HepG2 (cell line): ENCODE data around the gene INF2. TPM values are rescaled to one million over a fixed set of nuclear protein-coding genes. Genes with fewer than 3 reads are reported as not detected.
A peak's percentile ranks its signal among the peaks of the same experiment; 100 is the strongest.

Experiments
- ATAC-seq: fragments of 200-7000 bp; cut with Tn5 transposase; 3 replicates; pipeline ENCODE4 v1.9.1; 2020; ENCODE audit warnings: mild to moderate bottlenecking, moderate library complexity
- BruUV-seq: library from RNA; stranded (reverse); fragments of 400-500 nt; replicated peaks from 2 replicates; lab custom pipeline; 2021; lab: Mats Ljungman, UMichigan
- CTCF ChIA-PET: fragments of 300-600 bp; formaldehyde crosslinking; extraction: SDS; loops from one replicate; lab custom pipeline; 2021; ENCODE audit warnings: low total read pairs, inconsistent platforms, low intra/inter-chr PET ratio; lab: Yijun Ruan, JAX
- POLR2A ChIA-PET: fragments of 350-600 bp; sonication (Branson Sonifier 250); formaldehyde crosslinking; loops from one replicate; lab custom pipeline; 2020; ENCODE audit warnings: antibody characterized with exemption, inconsistent platforms; lab: Yijun Ruan, JAX
- DNase-seq: peaks from one replicate; pipeline ENCODE4 v3.0.0-alpha.2; 2015; ENCODE audit warnings: low spot score
- FAIRE-seq: peaks from 3 replicates; lab custom pipeline; 2011; peaks lifted over from hg19 to GRCh38; lab: Jason Lieb, UNC
- H2AFZ ChIP-seq: one replicate; pipeline ENCODE4 v1.6.1; 2011; ENCODE audit warnings: low read length, inconsistent platforms
- H3K27ac ChIP-seq: fragments of 300-600 bp; 3 replicates; pipeline ENCODE4 v1.8.0; 2011; ENCODE audit warnings: mixed run types, mild to moderate bottlenecking, mixed read lengths, low read length, inconsistent platforms; ENCODE audit not compliant: insufficient read depth; ENCODE audit errors: extremely low read length
- H3K27me3 ChIP-seq, 2 experiments: fragments of 200-600 bp in 1 of 2; 2 replicates in 1 of 2; 3 replicates in 1 of 2; pipeline versions ENCODE4 v1.6.0 to v1.8.0; 2011; ENCODE audit warnings: low read length in 2 of 2, mild to moderate bottlenecking in 2 of 2, moderate library complexity in 2 of 2, inconsistent platforms in 1 of 2; ENCODE audit not compliant: insufficient read depth in 2 of 2, control insufficient read depth in 1 of 2
- H3K36me3 ChIP-seq, 2 experiments: fragments of 200-600 bp in 1 of 2; replicated peaks in 1 of 2; 2 replicates in 1 of 2; 3 replicates in 1 of 2; pipeline versions ENCODE4 v1.5.1 to v1.8.0; 2011; ENCODE audit warnings: low read length in 2 of 2, inconsistent platforms in 1 of 2; ENCODE audit not compliant: insufficient read depth in 2 of 2, control insufficient read depth in 1 of 2
- H3K4me1 ChIP-seq: 2 replicates; pipeline ENCODE4 v1.5.1; 2012; ENCODE audit warnings: low read length, inconsistent platforms; ENCODE audit not compliant: insufficient read depth
- H3K4me2 ChIP-seq: 2 replicates; pipeline ENCODE4 v1.6.0; 2011; ENCODE audit warnings: low read depth, low read length, inconsistent platforms
- H3K4me3 ChIP-seq, 3 experiments: fragments of 200-600 bp in 1 of 3; sonication (generic), shearing (Covaris generic) in 1 of 3; replicated peaks in 1 of 3; 2 replicates each; pipeline ENCODE4 v1.5.1; 2011 to 2016; ENCODE audit warnings: low read length in 3 of 3, inconsistent platforms in 2 of 3, low read depth in 2 of 3, mild to moderate bottlenecking in 2 of 3, control low read depth in 1 of 3, mixed read lengths in 1 of 3; ENCODE audit not compliant: insufficient read depth in 1 of 3
- H3K79me2 ChIP-seq: one replicate; pipeline ENCODE4 v1.6.1; 2011; ENCODE audit warnings: low read length, inconsistent platforms; ENCODE audit not compliant: insufficient read depth
- H3K9ac ChIP-seq: 2 replicates; pipeline ENCODE4 v1.6.0; 2011; ENCODE audit warnings: mild to moderate bottlenecking, low read depth, low read length, inconsistent platforms; ENCODE audit not compliant: insufficient read depth
- H3K9me3 ChIP-seq: 2 replicates; pipeline ENCODE4 v1.5.1; 2012; ENCODE audit warnings: mild to moderate bottlenecking, low read length
- H4K20me1 ChIP-seq: 2 replicates; pipeline ENCODE4 v1.6.0; 2011; ENCODE audit warnings: inconsistent platforms, mild to moderate bottlenecking, low read length, moderate library complexity; ENCODE audit not compliant: insufficient read depth
- ELF1 ChIP-seq: sonication (generic); formaldehyde crosslinking; IDR thresholded peaks from 2 replicates; pipeline ENCODE4 v1.4.0; 2020; ENCODE audit warnings: missing genetic modification reagents
- ETS1 ChIP-seq: sonication (generic); formaldehyde crosslinking; IDR thresholded peaks from 2 replicates; pipeline ENCODE4 v1.4.0; 2020; ENCODE audit warnings: missing genetic modification reagents
- HCFC1 ChIP-seq: fragments of 150-350 bp; IDR thresholded peaks from 2 replicates; pipeline ENCODE4 v1.6.1; 2014; ENCODE audit warnings: low read depth, low read length
- HOXA9 ChIP-seq: sonication (generic); formaldehyde crosslinking; IDR thresholded peaks from 2 replicates; pipeline ENCODE4 v1.8.1; 2022; ENCODE audit warnings: missing genetic modification reagents, mild to moderate bottlenecking, moderate library complexity, borderline replicate concordance
- KAT8 ChIP-seq: IDR thresholded peaks from 2 replicates; pipeline ENCODE4 v1.6.1; 2016; ENCODE audit warnings: missing genetic modification reagents, missing compliant biosample characterization
- MATR3 ChIP-seq: sonication (generic); formaldehyde crosslinking; IDR thresholded peaks from 2 replicates; pipeline ENCODE4 v1.4.0; 2020; ENCODE audit warnings: missing genetic modification reagents
- MED13 ChIP-seq: sonication (generic); formaldehyde crosslinking; IDR thresholded peaks from 2 replicates; pipeline ENCODE4 v1.5.0; 2020; ENCODE audit warnings: missing genetic modification reagents
- MXI1 ChIP-seq: IDR thresholded peaks from 3 replicates; pipeline ENCODE4 v1.6.1; 2012; ENCODE audit warnings: low read depth, low read length, inconsistent platforms, borderline replicate concordance
- NFATC3 ChIP-seq: sonication (generic); formaldehyde crosslinking; IDR thresholded peaks from 2 replicates; pipeline ENCODE4 v1.5.1; 2020; ENCODE audit warnings: mild to moderate bottlenecking, missing genetic modification reagents
- PREB ChIP-seq: sonication (generic); formaldehyde crosslinking; IDR thresholded peaks from 2 replicates; pipeline ENCODE4 v1.4.0; 2020; ENCODE audit warnings: missing genetic modification reagents
- RARA ChIP-seq: IDR thresholded peaks from 2 replicates; pipeline ENCODE4 v1.6.1; 2016; ENCODE audit warnings: missing genetic modification reagents, missing compliant biosample characterization
- ZNF30 ChIP-seq: sonication (generic); formaldehyde crosslinking; IDR thresholded peaks from 2 replicates; pipeline ENCODE4 v1.5.0; 2020; ENCODE audit warnings: mild to moderate bottlenecking, missing genetic modification reagents
- ZNF446 ChIP-seq: sonication (generic); formaldehyde crosslinking; IDR thresholded peaks from 2 replicates; pipeline ENCODE4 v1.5.0; 2020; ENCODE audit warnings: mild to moderate bottlenecking, missing genetic modification reagents
- ZNF543 ChIP-seq: sonication (generic); formaldehyde crosslinking; IDR thresholded peaks from 2 replicates; pipeline ENCODE4 v1.4.0; 2020; ENCODE audit warnings: mild to moderate bottlenecking, missing genetic modification reagents
- ZNF687 ChIP-seq: sonication (generic); formaldehyde crosslinking; IDR thresholded peaks from 2 replicates; pipeline ENCODE4 v1.5.1; 2020; ENCODE audit warnings: mild to moderate bottlenecking, missing genetic modification reagents, moderate library complexity
- WGBS: methylation state at CpG from one replicate; pipeline ENCODE4 v1.1.6; 2017; ENCODE audit warnings: low lambda C conversion rate; 5-methylcytosine and 5-hydroxymethylcytosine counted together
- in situ Hi-C: cut with HindIII; loops from 2 replicates; pipeline ENCODE4 v1.10.0; 2017; ENCODE audit warnings: low pct_unique_long_range_greater_than_20kb; ENCODE audit not compliant: extremely low pct_ligation_motif_present
- intact Hi-C: fragments of 100-400 bp; cut with micrococcal nuclease; formaldehyde crosslinking; loops from one replicate; pipeline ENCODE4 v1.10.0; 2022; ENCODE audit not compliant: unreplicated experiment
- polyA plus RNA-seq, 8 experiments: library from polyadenylated mRNA; depleted of rRNA in 3 of 8; stranded (reverse) in 7 of 8; unstranded in 1 of 8; fragments of >200 nt; fragmentation: Illumina TruSeq in 4 of 8; extraction: Trizol in 4 of 8; gene quantifications; 2 replicates each; pipeline versions ENCODE4 v1.2.1 to v1.2.3, GENCODE V29; 2011 to 2016; ENCODE audit warnings: low read depth in 4 of 8, missing spikeins in 1 of 8, mixed read lengths in 1 of 8; ENCODE audit not compliant: insufficient read depth in 1 of 8
- total RNA-seq, 5 experiments: library from RNA; depleted of rRNA; stranded (reverse); fragments of >200 nt; fragmentation: Illumina TruSeq; extraction: Trizol; gene quantifications; 2 replicates each; pipeline ENCODE4 v1.2.3, GENCODE V29; 2016; ENCODE audit warnings: low read depth in 1 of 5

Gene INF2
- total and polyA plus RNA-seq, 2 of the 13 experiments (the other 11 are each of a cell fraction or from before 2014, with no cell fraction given), result 16.4 to 26.4 TPM

- TF ChIP-seq ZNF687 (CRISPR knock-in tag) (peak; percentile 82), HCFC1 (peak; percentile 44; the same call in 1 of the 2 replicates), ELF1 (CRISPR knock-in tag) (no peak), MXI1 (peak; percentile 57; the same call in 1 of the 3 replicates)
Observed at GRCh38 chr14:104752735-104753527, 63.5 kb downstream of the INF2 start, which contains the start of gene SIVA1 (continued).

GRCh38 chr14:104753528-104754212 lies 64.3 kb downstream of the INF2 start:
- Histone ChIP-seq H3K4me1 (peaks cover 62% of the 10 kb centered on the region), H4K20me1 (peaks cover 23% of the 10 kb centered on the region), H3K27ac (peak overlapping the region; percentile 88), H2AFZ (no peak overlapping the region), H3K79me2 (peaks cover 38% of the 10 kb centered on the region), H3K36me3 (peaks cover 8 to 24% of the 10 kb centered on the region in 2 experiments), H3K4me2 (peak overlapping the region; percentile 94), H3K4me3 (peak overlapping the region; percentile 78 to 94 (median 80)), H3K27me3 (no peaks in the 10 kb centered on the region), H3K9ac (peak overlapping the region; percentile 91), H3K9me3 (no peaks in the 10 kb centered on the region)
- ChIA-PET CTCF (no interaction called here), POLR2A (interaction anchor here (0.9 to 4.8 kb wide), 14 partner anchors 8 to 111 kb away, joined by 3 to 72 read pairs (median 12); partner anchors contain the start of genes ADSS1 and CEP170B)
- intact Hi-C loops, result loop anchor here (2.0 kb wide), 1 partner anchor 13 kb away; no protein-coding TSS in a partner anchor
- no peak for DNase-seq
- in situ Hi-C loops, result no loop called here
- TSS peak; percentile 67 for BruUV-seq
- whole genome bisulfite sequencing, result under 1% methylated on average over 12 of the region's 30 CpGs
- FAIRE-seq, result no peak
- ATAC-seq, result peak; percentile 0; the same call in 2 of the 3 replicates
- TF ChIP-seq MED13 (CRISPR knock-in tag) (0 out of 2 replicates have a peak, but pooled peaks have one; percentile 12), ETS1 (CRISPR knock-in tag) (peak; percentile 20; the same call in 1 of the 2 replicates), ZNF446 (CRISPR knock-in tag) (0 out of 2 replicates have a peak, but pooled peaks have one; percentile 42), HOXA9 (CRISPR knock-in tag) (0 out of 2 replicates have a peak, but pooled peaks have one; percentile 6), MATR3 (no peak), RARA (no peak), ZNF30 (CRISPR knock-in tag) (peak; percentile 28; the same call in 1 of the 2 replicates), ZNF543 (CRISPR knock-in tag) (no peak), NFATC3 (CRISPR knock-in tag) (0 out of 2 replicates have a peak, but pooled peaks have one; percentile 54), PREB (0 out of 2 replicates have a peak, but pooled peaks have one; percentile 69), KAT8 (no peak)
